SK-N-SH (cell line): ENCODE data around the gene DRAP1. TPM values are rescaled to one million over a fixed set of nuclear protein-coding genes. Genes with fewer than 3 reads are reported as not detected.

ENCODE experiments used
- CTCF ChIP-seq: fragments of 200-600 bp; sonication (generic); IDR thresholded peaks from 2 replicates; pipeline ENCODE4 v1.6.1; 2017; ENCODE audit warnings: antibody characterized with exemption, mild to moderate bottlenecking, moderate library complexity
- ELF1 ChIP-seq: IDR thresholded peaks from 2 replicates; pipeline ENCODE4 v1.4.0; 2012
- EP300 ChIP-seq, 2 experiments: IDR thresholded peaks; 2 replicates each; pipeline versions ENCODE4 v1.4.0 to v1.6.1; 2012; ENCODE audit warnings: borderline replicate concordance in 1 of 2, low read depth in 1 of 2, low read length in 1 of 2
- EZH2phosphoT487 ChIP-seq: fragments of 200-600 bp; sonication (generic); IDR thresholded peaks from 2 replicates; pipeline ENCODE4 v1.6.1; 2017; ENCODE audit warnings: low read depth, mixed run types, mild to moderate bottlenecking, antibody characterized with exemption, moderate library complexity, borderline replicate concordance
- FOSL2 ChIP-seq: IDR thresholded peaks from 2 replicates; pipeline ENCODE4 v1.4.0; 2012; ENCODE audit warnings: low read depth, mild to moderate bottlenecking, moderate library complexity, borderline replicate concordance
- FOXJ3 ChIP-seq: sonication (generic); formaldehyde crosslinking; IDR thresholded peaks from 2 replicates; pipeline ENCODE4 v1.5.1; 2020; ENCODE audit warnings: mild to moderate bottlenecking, missing genetic modification reagents
- FOXM1 ChIP-seq: IDR thresholded peaks from 2 replicates; pipeline ENCODE4 v1.4.0; 2012; ENCODE audit warnings: low read depth, mild to moderate bottlenecking
- GABPA ChIP-seq: IDR thresholded peaks from 2 replicates; pipeline ENCODE4 v1.4.0; 2012; ENCODE audit warnings: low read depth, mild to moderate bottlenecking
- MXI1 ChIP-seq: IDR thresholded peaks from 2 replicates; pipeline ENCODE4 v1.6.1; 2012; ENCODE audit warnings: mild to moderate bottlenecking, low read depth, low read length, improper control_type of control experiment
- NRF1 ChIP-seq: IDR thresholded peaks from 2 replicates; pipeline ENCODE4 v1.6.1; 2012; ENCODE audit warnings: low read depth, mild to moderate bottlenecking, low read length
- POLR2AphosphoS5 ChIP-seq: IDR thresholded peaks from 2 replicates; pipeline ENCODE4 v1.6.1; 2012; ENCODE audit warnings: low read depth, low read length
- RAD21 ChIP-seq: IDR thresholded peaks from 2 replicates; pipeline ENCODE4 v1.6.1; 2012; ENCODE audit warnings: mild to moderate bottlenecking, low read length
- RXRA ChIP-seq: IDR thresholded peaks from 2 replicates; pipeline ENCODE4 v1.4.0; 2012; ENCODE audit warnings: low read depth, mild to moderate bottlenecking, borderline replicate concordance
- SIN3A ChIP-seq: IDR thresholded peaks from 2 replicates; pipeline ENCODE4 v1.6.1; 2012; ENCODE audit warnings: low read depth, mild to moderate bottlenecking, low read length, moderate library complexity, borderline replicate concordance
- SMC3 ChIP-seq: IDR thresholded peaks from 2 replicates; pipeline ENCODE4 v1.6.1; 2012; ENCODE audit warnings: low read depth, low read length, improper control_type of control experiment
- TCF12 ChIP-seq: IDR thresholded peaks from 2 replicates; pipeline ENCODE4 v1.4.0; 2012
- USF1 ChIP-seq: IDR thresholded peaks from 2 replicates; pipeline ENCODE4 v1.4.0; 2012; ENCODE audit warnings: low read depth, borderline replicate concordance
- ZBTB33 ChIP-seq: IDR thresholded peaks from 2 replicates; pipeline ENCODE4 v1.4.0; 2012; ENCODE audit warnings: low read depth, borderline replicate concordance
- polyA plus RNA-seq, 3 experiments: library from polyadenylated mRNA; depleted of rRNA; stranded (reverse); fragments of >200 nt; gene quantifications; 2 replicates each; pipeline ENCODE4 v1.2.3, GENCODE V29; 2012
- TF ChIP-seq, protein P1 (sequence below): IDR thresholded peaks from 2 replicates; pipeline ENCODE4; 2012

Gene DRAP1
- polyA plus RNA-seq, 1 of the 3 experiments (the other 2 are of a cell fraction): 464 TPM

- TF ChIP-seq CTCF: no peak
- no peak for TF ChIP-seq SMC3
- peak; percentile 51; the same call in 1 of the 2 replicates for TF ChIP-seq ELF1
- peak; percentile 76 for TF ChIP-seq FOXM1
- peak; percentile 100 for TF ChIP-seq FOSL2
- no peak for TF ChIP-seq RAD21
- TF ChIP-seq TCF12: peak; percentile 92
- TF ChIP-seq EZH2phosphoT487: no peak
- TF ChIP-seq USF1: peak; percentile 57
- TF ChIP-seq ZBTB33: peak; percentile 91
- no peak for TF ChIP-seq FOXJ3 (CRISPR knock-in tag)
- no peak for TF ChIP-seq MXI1
- TF ChIP-seq NRF1: no peak
- TF ChIP-seq, protein P1, sequence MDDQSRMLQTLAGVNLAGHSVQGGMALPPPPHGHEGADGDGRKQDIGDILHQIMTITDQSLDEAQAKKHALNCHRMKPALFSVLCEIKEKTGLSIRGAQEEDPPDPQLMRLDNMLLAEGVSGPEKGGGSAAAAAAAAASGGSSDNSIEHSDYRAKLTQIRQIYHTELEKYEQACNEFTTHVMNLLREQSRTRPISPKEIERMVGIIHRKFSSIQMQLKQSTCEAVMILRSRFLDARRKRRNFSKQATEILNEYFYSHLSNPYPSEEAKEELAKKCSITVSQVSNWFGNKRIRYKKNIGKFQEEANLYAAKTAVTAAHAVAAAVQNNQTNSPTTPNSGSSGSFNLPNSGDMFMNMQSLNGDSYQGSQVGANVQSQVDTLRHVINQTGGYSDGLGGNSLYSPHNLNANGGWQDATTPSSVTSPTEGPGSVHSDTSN: peak; percentile 80
- TF ChIP-seq POLR2AphosphoS5: peak; percentile 82; the same call in 1 of the 2 replicates
- no peak; the same call in 1 of the 2 replicates for TF ChIP-seq GABPA
- TF ChIP-seq EP300 (IDR thresholded peaks at IDR 0.05; ENCODE audit: borderline replicate concordance in 1 of 2, low read depth in 1 of 2, low read length in 1 of 2): peak in 1 of 2 experiments; percentile 98; a peak in 2 of 4 replicates
- TF ChIP-seq SIN3A: no peak
- TF ChIP-seq RXRA: peak; percentile 96
- TF ChIP-seq, all 33 proteins: peak for 16
Observed at GRCh38 chr11:65915821-65916251, 3.4 kb upstream of the DRAP1 start (continued).
